ENCODE measurements around the gene ZNF710.
A peak's percentile ranks its signal among the peaks of the same experiment; 100 is the strongest.
"Not testable (repeated sequence)": the region's sequence is repeated elsewhere in the genome, so short reads cannot be mapped to it uniquely, and the experiment has no call there.

The ZNF710 gene

GRCh38 chr15:90064911-90065681 is 64.0 kb downstream of the ZNF710 start:
- no peak overlapping the region for H3K4me3 ChIP-seq (ENCODE audit: low read depth, low read length)
- TF ChIP-seq, protein P1, sequence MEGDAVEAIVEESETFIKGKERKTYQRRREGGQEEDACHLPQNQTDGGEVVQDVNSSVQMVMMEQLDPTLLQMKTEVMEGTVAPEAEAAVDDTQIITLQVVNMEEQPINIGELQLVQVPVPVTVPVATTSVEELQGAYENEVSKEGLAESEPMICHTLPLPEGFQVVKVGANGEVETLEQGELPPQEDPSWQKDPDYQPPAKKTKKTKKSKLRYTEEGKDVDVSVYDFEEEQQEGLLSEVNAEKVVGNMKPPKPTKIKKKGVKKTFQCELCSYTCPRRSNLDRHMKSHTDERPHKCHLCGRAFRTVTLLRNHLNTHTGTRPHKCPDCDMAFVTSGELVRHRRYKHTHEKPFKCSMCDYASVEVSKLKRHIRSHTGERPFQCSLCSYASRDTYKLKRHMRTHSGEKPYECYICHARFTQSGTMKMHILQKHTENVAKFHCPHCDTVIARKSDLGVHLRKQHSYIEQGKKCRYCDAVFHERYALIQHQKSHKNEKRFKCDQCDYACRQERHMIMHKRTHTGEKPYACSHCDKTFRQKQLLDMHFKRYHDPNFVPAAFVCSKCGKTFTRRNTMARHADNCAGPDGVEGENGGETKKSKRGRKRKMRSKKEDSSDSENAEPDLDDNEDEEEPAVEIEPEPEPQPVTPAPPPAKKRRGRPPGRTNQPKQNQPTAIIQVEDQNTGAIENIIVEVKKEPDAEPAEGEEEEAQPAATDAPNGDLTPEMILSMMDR (conservative IDR thresholded peaks at IDR 0.05; ENCODE audit: low read depth, low read length): no peak
- DNase-seq (ENCODE audit: low read depth): no peak

- no peak for DNase-seq (ENCODE audit: low read depth)
- TF ChIP-seq, protein P1 (conservative IDR thresholded peaks at IDR 0.05; ENCODE audit: low read depth, low read length): no peak
- H3K4me3 ChIP-seq (ENCODE audit: low read depth, low read length): no peak overlapping the region
These were observed 64.5 kb downstream of the ZNF710 start for GRCh38 chr15:90065682-90066049.

- H3K4me3 ChIP-seq (ENCODE audit: low read depth, low read length): no peak overlapping the region
- DNase-seq (ENCODE audit: low read depth): no peak
- TF ChIP-seq, protein P1 (conservative IDR thresholded peaks at IDR 0.05; ENCODE audit: low read depth, low read length): no peak
These were observed 66.2 kb downstream of the ZNF710 start for GRCh38 chr15:90067181-90067952.

GRCh38 chr15:90067953-90068606 is 67.0 kb downstream of the ZNF710 start:
- TF ChIP-seq, protein P1 (conservative IDR thresholded peaks at IDR 0.05; ENCODE audit: low read depth, low read length): no peak
- no peak for DNase-seq (ENCODE audit: low read depth)
- H3K4me3 ChIP-seq (ENCODE audit: low read depth, low read length): no peak overlapping the region

DNA sequence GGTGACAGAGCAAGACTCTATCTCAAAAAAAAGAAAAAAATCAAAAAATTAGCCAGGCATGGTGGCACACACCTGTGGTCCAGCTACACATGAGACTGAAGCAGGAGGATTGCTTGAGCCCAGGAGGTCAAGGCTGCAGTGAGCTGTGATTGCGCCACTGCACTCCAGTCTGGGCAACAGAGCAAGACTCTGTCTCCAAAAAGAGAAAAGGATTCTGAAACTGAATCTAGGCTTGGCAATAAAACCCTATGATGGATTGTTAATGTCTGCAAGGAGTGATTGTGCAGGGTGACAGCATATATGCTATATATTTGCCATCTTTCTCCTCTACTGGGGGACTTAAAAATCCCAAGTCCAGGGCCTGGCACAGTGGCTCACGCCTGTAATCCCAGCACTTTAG is 69.5 kb downstream of the ZNF710 start:
- not testable (repeated sequence) for DNase-seq (ENCODE audit: low read depth); H3K4me3 ChIP-seq (ENCODE audit: low read depth, low read length)

DNA sequence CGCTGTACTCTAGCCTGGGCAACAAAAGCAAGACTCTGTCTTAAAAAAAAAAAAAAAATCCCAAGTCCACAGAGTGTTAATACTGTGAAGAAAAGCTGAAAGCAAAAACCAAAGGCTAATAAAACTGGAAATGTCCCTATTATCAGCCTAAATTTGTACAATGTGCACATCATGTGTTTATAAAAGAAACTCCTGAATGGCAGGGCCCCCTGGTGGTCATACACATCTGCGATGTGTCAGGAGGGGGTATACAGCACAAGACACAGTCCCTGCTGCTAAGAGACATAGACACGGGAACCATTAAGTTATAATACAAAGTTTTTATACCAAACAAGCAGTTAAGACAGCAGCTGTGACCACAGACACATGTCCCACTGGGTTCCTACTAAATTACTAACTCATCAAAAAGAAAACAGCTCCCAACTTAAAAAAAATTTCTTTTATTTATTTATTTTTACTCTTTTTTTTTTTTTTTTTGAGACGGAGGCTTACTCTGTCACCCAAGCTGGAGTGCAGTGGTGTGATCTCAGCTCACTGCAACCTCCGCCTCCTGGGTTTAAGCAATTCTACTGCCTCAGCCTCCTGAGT is 70.2 kb downstream of the ZNF710 start:
- TF ChIP-seq, protein P1 (conservative IDR thresholded peaks at IDR 0.05; ENCODE audit: low read depth, low read length): peak; percentile 90
- peak; percentile 95 for DNase-seq (ENCODE audit: low read depth)

More for the DNA sequence above, 70.2 kb downstream of the ZNF710 start:
- no peak overlapping the region for H3K4me3 ChIP-seq (ENCODE audit: low read depth, low read length)
